ENCODE measurements around the gene ASPDH.
"Not testable (repeated sequence)": the region's sequence is repeated elsewhere in the genome, so short reads cannot be mapped to it uniquely, and the experiment has no call there.

The ASPDH gene

GRCh38 chr19:50476224-50476906 lies 37.3 kb downstream of the ASPDH start, which contains the start of the genes EMC10 and GARIN5A:
TSS of gene EMC10 (plus strand) at chr19:50476507. CDS start at chr19:50476545, 38 bp downstream.
TSS of gene GARIN5A (minus strand) at chr19:50476848. CDS start at chr19:50476388, 460 bp downstream.
- DNase-seq = peak; percentile 86

- no peak for DNase-seq
These were observed 37.9 kb downstream of the ASPDH start for GRCh38 chr19:50475736-50476223.

GRCh38 chr19:50475101-50475568 lies 38.6 kb downstream of the ASPDH start:
- DNase-seq = no peak

GRCh38 chr19:50473336-50473735 lies 40.4 kb downstream of the ASPDH start:
- DNase-seq = not testable (repeated sequence)

GRCh38 chr19:50468818-50469217 lies 44.9 kb downstream of the ASPDH start:
- no peak for DNase-seq

GRCh38 chr19:50467566-50467965 lies 46.1 kb downstream of the ASPDH start:
- DNase-seq = no peak

- no peak for DNase-seq
These were observed 47.0 kb downstream of the ASPDH start for GRCh38 chr19:50466706-50467039.

GRCh38 chr19:50465986-50466705 lies 47.6 kb downstream of the ASPDH start:
- no peak for DNase-seq

GRCh38 chr19:50465000-50465399 lies 48.7 kb downstream of the ASPDH start:
- no peak for DNase-seq

GRCh38 chr19:50464348-50464747 lies 49.4 kb downstream of the ASPDH start:
- no peak for DNase-seq

GRCh38 chr19:50462970-50463369 lies 50.7 kb downstream of the ASPDH start:
- no peak for DNase-seq
